ENCODE measurements around the gene CRACR2B.

GRCh38 chr11:836274-836673 is 8.6 kb downstream of the CRACR2B start:
- no peak for TF ChIP-seq CTCF (IDR thresholded peaks at IDR 0.05)
- TF ChIP-seq POLR2A (IDR thresholded peaks at IDR 0.05): no peak
- no peak for TF ChIP-seq EP300 (IDR thresholded peaks at IDR 0.05)
